CD4-positive, alpha-beta memory T cell (primary cell): ENCODE results near the gene CEP112. TPM values are rescaled to one million over a fixed set of nuclear protein-coding genes. Genes with fewer than 3 reads are reported as not detected.

Source experiments
- CTCF ChIA-PET: fragments of 350-600 bp; sonication (Branson Sonifier 250); formaldehyde crosslinking; loops from one replicate; lab custom pipeline; 2021; ENCODE audit warnings: inconsistent platforms; ENCODE audit not compliant: partially characterized antibody; lab: Charles Lee
- POLR2A ChIA-PET: fragments of 350-600 bp; sonication (Branson Sonifier 250); formaldehyde crosslinking; loops from one replicate; lab custom pipeline; 2021; ENCODE audit not compliant: partially characterized antibody; lab: Charles Lee
- DNase-seq, 5 donors: peaks; one replicate each; pipeline versions ENCODE4 v3.0.0 to v3.0.0-alpha.2; 2020 to 2022; ENCODE audit warnings: mixed read lengths in 1 of 5
- H3K27ac ChIP-seq: one replicate; pipeline ENCODE4 v1.7.0; 2013; ENCODE audit warnings: low read depth, low read length
- H3K27me3 ChIP-seq: 2 replicates; pipeline ENCODE4 v1.7.0; 2013; ENCODE audit warnings: mild to moderate bottlenecking, low read length, moderate library complexity; ENCODE audit not compliant: insufficient read depth
- H3K36me3 ChIP-seq: 2 replicates; pipeline ENCODE4 v1.7.0; 2013; ENCODE audit warnings: mild to moderate bottlenecking, low read length, moderate library complexity; ENCODE audit not compliant: insufficient read depth
- H3K4me1 ChIP-seq: 2 replicates; pipeline ENCODE4 v1.7.0; 2013; ENCODE audit warnings: mild to moderate bottlenecking, low read length, moderate library complexity; ENCODE audit not compliant: insufficient read depth
- H3K4me3 ChIP-seq, 2 donors: one replicate each; pipeline ENCODE4 v1.7.0; 2013; ENCODE audit warnings: low read length in 2 of 2, mild to moderate bottlenecking in 1 of 2
- H3K9me3 ChIP-seq, 2 donors: one replicate each; pipeline ENCODE4 v1.7.0; 2013; ENCODE audit warnings: low read length in 2 of 2, control low read depth in 1 of 2; ENCODE audit not compliant: control insufficient read depth in 1 of 2
- H3K27ac Mint-ChIP-seq, 7 donors: one replicate each; pipeline ENCODE4 v1.8.0; 2020 to 2021; ENCODE audit warnings: mixed read lengths in 7 of 7, mild to moderate bottlenecking in 6 of 7, inconsistent platforms in 3 of 7, moderate library complexity in 3 of 7
- H3K27me3 Mint-ChIP-seq, 2 donors: one replicate each; pipeline ENCODE4 v1.8.0; 2020 to 2021; ENCODE audit warnings: mixed read lengths in 2 of 2
- H3K36me3 Mint-ChIP-seq, 2 donors: one replicate each; pipeline ENCODE4 v1.8.0; 2020 to 2021; ENCODE audit warnings: mixed read lengths in 2 of 2, inconsistent platforms in 1 of 2, mild to moderate bottlenecking in 1 of 2
- H3K4me1 Mint-ChIP-seq, 4 donors: one replicate each; pipeline ENCODE4 v1.8.0; 2020 to 2021; ENCODE audit warnings: mixed read lengths in 4 of 4, mild to moderate bottlenecking in 1 of 4
- H3K4me3 Mint-ChIP-seq, 8 donors: one replicate each; pipeline ENCODE4 v1.8.0; 2020 to 2021; ENCODE audit warnings: mixed read lengths in 8 of 8, mild to moderate bottlenecking in 7 of 8, moderate library complexity in 6 of 8, inconsistent platforms in 3 of 8
- H3K9me3 Mint-ChIP-seq, 8 donors: one replicate each; pipeline ENCODE4 v1.8.0; 2020 to 2021; ENCODE audit warnings: mixed read lengths in 8 of 8, mild to moderate bottlenecking in 5 of 8, inconsistent platforms in 3 of 8, moderate library complexity in 1 of 8
- intact Hi-C: fragments of 100-400 bp; cut with micrococcal nuclease; formaldehyde crosslinking; loops from one replicate; pipeline ENCODE4 v1.15.1; 2023
- polyA plus RNA-seq, 2 donors: library from polyadenylated mRNA; unstranded; fragments of 300-500 nt; fragmentation: Illumina TruSeq; gene quantifications; one replicate each; pipeline ENCODE4 v1.2.3, GENCODE V29; 2021
- total RNA-seq, 2 experiments: library from RNA; stranded (reverse); gene quantifications; one replicate each; pipeline ENCODE4 v1.2.3, GENCODE V29; 2021

The CEP112 gene
- total and polyA plus RNA-seq, 4 experiments from 2014 or later, result 0.34 to 3.9 (median 1.4) TPM

DNA sequence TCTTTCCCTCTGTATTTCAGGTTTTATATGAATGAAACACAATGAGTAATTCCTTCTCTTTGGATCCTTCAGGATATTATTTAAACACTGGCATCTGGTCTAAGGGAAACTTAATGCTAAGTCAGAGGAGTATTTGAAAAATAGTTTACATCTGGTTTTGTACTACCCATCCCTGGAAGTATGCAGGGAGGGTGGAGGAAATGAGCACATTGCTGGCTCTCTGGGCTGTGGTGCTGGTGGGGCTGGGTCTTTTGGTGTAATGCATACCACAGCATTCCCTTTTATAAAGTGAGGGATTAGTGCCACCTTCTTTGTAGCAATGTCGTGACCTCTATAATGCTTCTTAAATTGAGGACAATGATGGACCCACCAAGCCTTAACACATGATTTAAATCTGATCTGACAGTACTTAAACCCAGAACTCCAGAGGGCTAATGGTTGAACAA lies 525.0 kb downstream of the CEP112 start:
- CTCF ChIA-PET, result no interaction called here
- H3K4me3 ChIP-seq, result no peak overlapping the region
- intact Hi-C loops, result no loop called here
- no peak for DNase-seq
- POLR2A ChIA-PET, result no interaction called here
- H3K9me3 Mint-ChIP-seq, result no peaks in the 10 kb centered on the region
- H3K4me1 ChIP-seq, result no peaks in the 10 kb centered on the region
- no peaks in the 10 kb centered on the region for H3K4me1 Mint-ChIP-seq
- H3K36me3 Mint-ChIP-seq, result no peaks in the 10 kb centered on the region
- H3K27me3 Mint-ChIP-seq, result peaks cover 2 to 3% of the 10 kb centered on the region in 2 donors
- H3K27ac Mint-ChIP-seq, result no peak overlapping the region
- no peaks in the 10 kb centered on the region for H3K36me3 ChIP-seq
- H3K9me3 ChIP-seq, result no peaks in the 10 kb centered on the region
- H3K27me3 ChIP-seq, result no peaks in the 10 kb centered on the region
- no peak overlapping the region for H3K4me3 Mint-ChIP-seq
- H3K27ac ChIP-seq, result no peak overlapping the region

DNA sequence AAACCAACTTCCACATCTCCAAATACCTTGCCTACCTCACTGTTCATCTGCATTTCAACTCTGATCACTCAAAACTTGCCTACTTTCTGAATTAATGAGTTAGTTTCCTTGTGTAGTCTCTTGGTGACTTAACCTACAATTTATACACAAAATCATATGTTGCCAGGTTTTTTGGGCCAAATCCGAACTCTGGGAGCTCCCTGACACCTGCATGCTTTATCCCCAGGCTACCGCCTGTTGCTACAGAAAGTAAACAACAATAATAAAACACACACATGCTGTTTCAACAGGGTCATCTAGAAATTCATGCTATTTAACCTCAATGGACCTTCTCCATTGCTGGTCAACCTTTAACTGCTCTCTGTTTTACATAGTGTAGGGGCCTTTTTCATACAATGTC lies 526.0 kb downstream of the CEP112 start:
- Mint-ChIP-seq H3K4me3 (no peak overlapping the region), H3K36me3 (no peaks in the 10 kb centered on the region), H3K27ac (no peak overlapping the region), H3K4me1 (peaks cover 0 to under 1% (median under 1%) of the 10 kb centered on the region in 4 donors), H3K9me3 (no peaks in the 10 kb centered on the region), H3K27me3 (peaks cover 2 to 3% of the 10 kb centered on the region in 2 donors)
- ChIA-PET CTCF (interaction anchor here (0.6 kb wide), 1 partner anchor 888 kb away, joined by 3 read pairs; no protein-coding TSS in a partner anchor), POLR2A (no interaction called here)
- Histone ChIP-seq H3K27ac (no peak overlapping the region), H3K4me1 (no peaks in the 10 kb centered on the region), H3K4me3 (no peak overlapping the region), H3K9me3 (no peaks in the 10 kb centered on the region), H3K27me3 (no peaks in the 10 kb centered on the region), H3K36me3 (no peaks in the 10 kb centered on the region)
- intact Hi-C loops, result no loop called here
- no peak for DNase-seq

DNA sequence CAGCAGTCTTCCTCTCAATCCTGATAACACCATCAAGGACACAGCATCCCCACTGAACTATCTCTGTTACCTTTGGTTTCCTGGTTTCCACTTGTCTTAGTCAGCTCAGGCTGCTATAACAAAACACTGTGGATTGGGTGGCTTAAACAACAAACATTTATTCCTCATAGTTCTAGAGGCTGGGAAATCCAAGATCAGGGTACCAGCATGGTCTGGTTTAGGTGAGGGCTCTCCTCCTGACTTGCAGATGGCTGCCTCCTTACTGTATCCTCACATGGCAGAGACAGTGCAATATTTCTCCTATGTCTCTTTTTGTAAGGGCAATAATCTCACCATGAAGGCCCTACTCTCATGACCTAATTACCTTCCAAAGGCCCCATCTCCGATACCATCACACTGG lies 527.2 kb downstream of the CEP112 start:
- Histone ChIP-seq H3K36me3 (no peaks in the 10 kb centered on the region), H3K4me1 (no peaks in the 10 kb centered on the region), H3K27ac (no peak overlapping the region), H3K4me3 (no peak overlapping the region), H3K9me3 (no peaks in the 10 kb centered on the region), H3K27me3 (no peaks in the 10 kb centered on the region)
- Mint-ChIP-seq H3K4me1 (peaks cover 1 to 11% (median 4%) of the 10 kb centered on the region in 4 donors), H3K27me3 (peaks cover 2 to 3% of the 10 kb centered on the region in 2 donors), H3K27ac (no peak overlapping the region), H3K4me3 (no peak overlapping the region), H3K9me3 (peaks cover 0 to 3% (median 0%) of the 10 kb centered on the region in 8 donors), H3K36me3 (no peaks in the 10 kb centered on the region)
- ChIA-PET POLR2A (no interaction called here), CTCF (no interaction called here)
- no peak for DNase-seq
- intact Hi-C loops, result no loop called here

DNA sequence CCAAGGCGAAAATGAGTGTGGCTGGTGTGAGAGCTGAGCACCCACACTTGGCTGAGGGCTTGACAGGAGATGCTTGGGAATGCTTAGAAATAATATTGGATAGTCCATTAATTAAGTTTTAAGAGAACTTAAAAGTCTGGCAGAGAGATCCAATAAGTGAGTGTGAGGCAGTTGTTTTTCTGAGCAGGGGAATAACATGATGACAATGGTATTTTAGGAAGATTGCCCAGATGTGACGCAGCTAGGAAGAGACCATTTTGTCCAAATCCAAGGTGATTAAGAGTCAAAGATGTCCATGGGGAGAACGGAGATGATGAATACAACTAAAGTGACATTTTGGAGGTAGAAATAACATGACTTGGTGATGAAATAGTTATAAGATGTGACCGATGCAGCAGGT lies 527.7 kb downstream of the CEP112 start:
- Histone ChIP-seq H3K27ac (no peak overlapping the region), H3K27me3 (no peaks in the 10 kb centered on the region), H3K36me3 (no peaks in the 10 kb centered on the region), H3K9me3 (no peaks in the 10 kb centered on the region), H3K4me1 (no peaks in the 10 kb centered on the region), H3K4me3 (no peak overlapping the region)
- Mint-ChIP-seq H3K27ac (no peak overlapping the region), H3K4me3 (no peak overlapping the region), H3K9me3 (peaks cover 0 to 5% (median 0%) of the 10 kb centered on the region in 8 donors), H3K27me3 (peaks cover under 1 to 2% of the 10 kb centered on the region in 2 donors), H3K4me1 (peaks cover 2 to 14% (median 5%) of the 10 kb centered on the region in 4 donors), H3K36me3 (no peaks in the 10 kb centered on the region)
- ChIA-PET POLR2A (no interaction called here), CTCF (no interaction called here)
- DNase-seq, result no peak
- intact Hi-C loops, result no loop called here

DNA sequence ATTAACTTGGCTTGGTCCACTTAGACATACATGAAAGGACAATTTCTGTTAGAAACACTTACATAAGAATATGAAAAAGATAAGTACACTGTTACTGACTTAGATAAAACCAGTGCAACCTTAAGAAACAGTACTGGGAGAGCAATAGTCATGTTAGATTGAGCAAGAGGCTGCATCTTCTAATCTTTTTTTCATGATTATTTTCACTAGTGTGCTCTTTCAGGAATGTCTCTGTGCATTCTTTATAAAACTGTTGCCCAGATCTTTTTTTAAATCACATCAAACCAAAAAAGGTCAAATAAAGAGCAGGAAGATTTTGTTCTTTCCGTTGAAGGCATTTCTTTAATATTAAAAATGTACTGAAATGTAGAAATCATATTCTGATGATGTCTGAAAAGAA lies 529.7 kb downstream of the CEP112 start:
- Mint-ChIP-seq H3K4me1 (peaks cover 2 to 14% (median 5%) of the 10 kb centered on the region in 4 donors), H3K36me3 (no peaks in the 10 kb centered on the region), H3K27me3 (peaks cover 0 to 2% of the 10 kb centered on the region in 2 donors), H3K27ac (no peak overlapping the region), H3K9me3 (peaks cover 0 to 5% (median 0%) of the 10 kb centered on the region in 8 donors), H3K4me3 (no peak overlapping the region)
- H3K27ac ChIP-seq, result no peak overlapping the region
- H3K9me3 ChIP-seq, result no peaks in the 10 kb centered on the region
- intact Hi-C loops, result no loop called here
- no peaks in the 10 kb centered on the region for H3K27me3 ChIP-seq
- H3K4me1 ChIP-seq, result no peaks in the 10 kb centered on the region
- no peak for DNase-seq
- no peak overlapping the region for H3K4me3 ChIP-seq
- CTCF ChIA-PET, result no interaction called here
- POLR2A ChIA-PET, result no interaction called here
- H3K36me3 ChIP-seq, result no peaks in the 10 kb centered on the region

DNA sequence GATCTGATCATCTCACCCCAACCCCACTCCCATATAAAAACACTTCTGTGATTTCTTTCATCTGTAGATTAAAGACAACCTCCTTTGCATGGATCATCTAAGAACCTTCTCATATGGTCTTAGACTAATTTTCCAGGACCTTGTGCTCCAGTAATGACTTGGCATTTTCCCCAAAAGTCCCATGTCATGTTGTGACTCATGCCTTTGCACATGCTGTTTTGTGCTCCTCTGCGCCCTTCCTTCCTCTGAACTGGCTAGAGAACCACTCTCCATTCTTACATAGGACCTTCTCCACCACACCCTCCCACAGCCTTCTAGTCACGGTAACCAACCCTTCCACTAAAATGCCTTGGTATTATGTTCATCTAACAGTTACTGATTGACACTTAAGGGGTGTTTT lies 531.0 kb downstream of the CEP112 start:
- peak overlapping the region in 3 of 7 donors; percentile 1 to 20 (median 13) for H3K27ac Mint-ChIP-seq
- H3K4me3 Mint-ChIP-seq, result no peak overlapping the region
- Histone ChIP-seq H3K4me3 (no peak overlapping the region), H3K27ac (no peak overlapping the region), H3K36me3 (no peaks in the 10 kb centered on the region), H3K9me3 (no peaks in the 10 kb centered on the region), H3K4me1 (no peaks in the 10 kb centered on the region), H3K27me3 (no peaks in the 10 kb centered on the region)
- CTCF ChIA-PET, result no interaction called here
- H3K36me3 Mint-ChIP-seq, result no peaks in the 10 kb centered on the region
- H3K9me3 Mint-ChIP-seq, result peaks cover 0 to 5% (median 0%) of the 10 kb centered on the region in 8 donors
- no peak for DNase-seq
- peaks cover 0 to 2% of the 10 kb centered on the region in 2 donors for H3K27me3 Mint-ChIP-seq
- peaks cover 3 to 14% (median 6%) of the 10 kb centered on the region in 4 donors for H3K4me1 Mint-ChIP-seq
- POLR2A ChIA-PET, result no interaction called here
- intact Hi-C loops, result no loop called here

DNA sequence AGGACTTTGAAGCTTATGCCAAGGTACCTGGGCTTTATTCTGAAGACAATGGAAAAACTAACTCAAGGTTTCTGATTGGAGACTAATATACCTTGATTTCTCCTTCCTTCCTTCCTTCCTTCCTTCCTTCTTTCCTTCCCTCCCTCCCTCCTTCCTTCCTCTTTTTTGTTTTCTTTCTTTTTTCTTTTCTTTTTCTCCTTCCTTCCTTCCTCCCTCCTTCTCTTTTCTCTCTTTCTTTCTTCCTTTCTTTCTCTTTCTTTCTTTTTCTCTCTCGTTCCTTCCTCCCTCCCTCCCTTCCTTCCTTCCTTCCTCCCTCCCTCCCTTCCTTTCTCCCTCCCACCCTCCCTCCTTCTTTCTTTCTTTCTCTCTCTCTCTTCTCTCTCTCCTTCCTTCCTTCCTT lies 531.9 kb downstream of the CEP112 start:
- peaks cover 3 to 14% (median 6%) of the 10 kb centered on the region in 4 donors for H3K4me1 Mint-ChIP-seq
- POLR2A ChIA-PET, result no interaction called here

More for the DNA sequence above, 531.9 kb downstream of the CEP112 start:
- no peaks in the 10 kb centered on the region for H3K9me3 ChIP-seq
- Mint-ChIP-seq H3K36me3 (no peaks in the 10 kb centered on the region), H3K9me3 (peaks cover 0 to 5% (median 0%) of the 10 kb centered on the region in 8 donors), H3K27me3 (peaks cover 0 to 2% of the 10 kb centered on the region in 2 donors), H3K27ac (peak overlapping the region in 1 of 7 donors; percentile 69), H3K4me3 (no peak overlapping the region)
- no peaks in the 10 kb centered on the region for H3K4me1 ChIP-seq
- no peak for DNase-seq
- H3K27ac ChIP-seq, result no peak overlapping the region
- H3K27me3 ChIP-seq, result no peaks in the 10 kb centered on the region
- no peak overlapping the region for H3K4me3 ChIP-seq
- CTCF ChIA-PET, result no interaction called here
- H3K36me3 ChIP-seq, result no peaks in the 10 kb centered on the region
- intact Hi-C loops, result no loop called here
